Glutamatergic neuron (in vitro differentiated cells): Measurements from ENCODE around the gene YIF1B. TPM values are rescaled to one million over a fixed set of nuclear protein-coding genes. Genes with fewer than 3 reads are reported as not detected.

Experiments used
- DNase-seq: peaks from one replicate; pipeline ENCODE4 v3.0.0; 2022
- H3K27ac Mint-ChIP-seq: one replicate; pipeline ENCODE4 v1.8.0; 2020; ENCODE audit warnings: mild to moderate bottlenecking, mixed read lengths, inconsistent platforms; ENCODE audit not compliant: unreplicated experiment
- H3K27me3 Mint-ChIP-seq: one replicate; pipeline ENCODE4 v1.8.0; 2020; ENCODE audit warnings: mild to moderate bottlenecking, moderate library complexity, mixed read lengths, inconsistent platforms; ENCODE audit not compliant: unreplicated experiment
- H3K36me3 Mint-ChIP-seq: one replicate; pipeline ENCODE4 v1.8.0; 2020; ENCODE audit warnings: mild to moderate bottlenecking, mixed read lengths, inconsistent platforms; ENCODE audit not compliant: unreplicated experiment
- H3K4me1 Mint-ChIP-seq: one replicate; pipeline ENCODE4 v1.8.0; 2020; ENCODE audit warnings: mild to moderate bottlenecking, low read depth, mixed read lengths, inconsistent platforms; ENCODE audit not compliant: unreplicated experiment
- H3K4me3 Mint-ChIP-seq: one replicate; pipeline ENCODE4 v1.8.0; 2020; ENCODE audit warnings: mild to moderate bottlenecking, mixed read lengths, inconsistent platforms; ENCODE audit not compliant: unreplicated experiment
- H3K9me3 Mint-ChIP-seq: one replicate; pipeline ENCODE4 v1.8.0; 2020; ENCODE audit warnings: mild to moderate bottlenecking, moderate library complexity, mixed read lengths, inconsistent platforms; ENCODE audit not compliant: unreplicated experiment
- total RNA-seq: library from RNA; stranded (reverse); fragmentation: NEBNext Ultra II Directional; extraction: Animal tissue kit (Norgen Biotek cat#: 25700); gene quantifications from one replicate; pipeline ENCODE4 v1.2.1, GENCODE V29; 2021; ENCODE audit not compliant: unreplicated experiment
- TF ChIP-seq, protein P1 (sequence below): fragments of 200-600 bp; sonication (generic); IDR thresholded peaks from one replicate; pipeline ENCODE4 v1.5.0; 2021; ENCODE audit not compliant: partially characterized antibody, unreplicated experiment

YIF1B gene
- total RNA-seq, 1 donor from 2014 or later: 101 TPM

DNA sequence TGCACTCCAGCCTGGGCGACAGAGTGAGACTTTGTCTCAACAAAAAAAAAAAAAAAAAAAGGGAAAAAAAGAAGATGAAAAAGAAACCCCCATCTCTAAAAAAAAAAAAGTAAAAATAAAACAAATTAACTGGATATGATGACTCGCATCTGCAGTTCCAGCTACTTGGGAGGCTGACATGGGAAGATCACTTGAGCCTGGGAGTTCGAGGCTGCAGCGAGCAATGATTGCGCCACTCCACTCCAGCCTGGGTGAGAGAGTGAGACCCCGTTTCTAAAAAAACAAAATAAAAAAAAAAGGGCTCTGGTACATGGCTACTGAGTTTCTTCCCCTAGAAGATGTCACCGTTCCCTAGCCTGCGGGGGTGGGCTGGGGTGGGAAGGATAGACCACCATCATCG is 17.5 kb upstream of the YIF1B start:
- Mint-ChIP-seq H3K4me1 (peaks cover 4% of the 10 kb centered on the region), H3K4me3 (no peak overlapping the region), H3K36me3 (no peaks in the 10 kb centered on the region), H3K27me3 (peaks cover 3% of the 10 kb centered on the region), H3K9me3 (peaks cover 5% of the 10 kb centered on the region), H3K27ac (no peak overlapping the region)
- TF ChIP-seq, protein P1, sequence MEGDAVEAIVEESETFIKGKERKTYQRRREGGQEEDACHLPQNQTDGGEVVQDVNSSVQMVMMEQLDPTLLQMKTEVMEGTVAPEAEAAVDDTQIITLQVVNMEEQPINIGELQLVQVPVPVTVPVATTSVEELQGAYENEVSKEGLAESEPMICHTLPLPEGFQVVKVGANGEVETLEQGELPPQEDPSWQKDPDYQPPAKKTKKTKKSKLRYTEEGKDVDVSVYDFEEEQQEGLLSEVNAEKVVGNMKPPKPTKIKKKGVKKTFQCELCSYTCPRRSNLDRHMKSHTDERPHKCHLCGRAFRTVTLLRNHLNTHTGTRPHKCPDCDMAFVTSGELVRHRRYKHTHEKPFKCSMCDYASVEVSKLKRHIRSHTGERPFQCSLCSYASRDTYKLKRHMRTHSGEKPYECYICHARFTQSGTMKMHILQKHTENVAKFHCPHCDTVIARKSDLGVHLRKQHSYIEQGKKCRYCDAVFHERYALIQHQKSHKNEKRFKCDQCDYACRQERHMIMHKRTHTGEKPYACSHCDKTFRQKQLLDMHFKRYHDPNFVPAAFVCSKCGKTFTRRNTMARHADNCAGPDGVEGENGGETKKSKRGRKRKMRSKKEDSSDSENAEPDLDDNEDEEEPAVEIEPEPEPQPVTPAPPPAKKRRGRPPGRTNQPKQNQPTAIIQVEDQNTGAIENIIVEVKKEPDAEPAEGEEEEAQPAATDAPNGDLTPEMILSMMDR: no peak
- no peak for DNase-seq

DNA sequence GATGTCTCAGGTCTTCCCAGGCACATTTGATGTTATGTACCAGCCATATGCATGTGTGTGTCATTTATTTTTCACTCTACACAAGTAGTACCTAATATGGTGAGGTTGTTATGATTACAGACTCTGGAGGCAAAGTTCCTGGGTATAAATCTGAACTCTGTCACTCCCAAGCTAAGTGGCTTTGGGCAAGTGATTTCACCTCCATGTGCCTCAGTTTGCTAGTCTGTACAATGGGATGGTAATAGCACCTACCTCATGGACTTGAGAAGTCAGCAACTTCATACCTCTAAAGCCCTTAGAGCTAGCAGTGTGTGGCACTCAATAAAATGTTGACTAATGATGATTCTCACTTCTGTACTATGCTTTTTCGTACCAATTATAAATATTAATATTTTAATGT is 16.0 kb upstream of the YIF1B start:
- H3K27me3 Mint-ChIP-seq: peaks cover 3% of the 10 kb centered on the region
- H3K36me3 Mint-ChIP-seq: peaks cover 5% of the 10 kb centered on the region
- TF ChIP-seq, protein P1: no peak
- no peaks in the 10 kb centered on the region for H3K4me1 Mint-ChIP-seq
- H3K4me3 Mint-ChIP-seq: no peak overlapping the region
- H3K27ac Mint-ChIP-seq: no peak overlapping the region
- H3K9me3 Mint-ChIP-seq: peaks cover 7% of the 10 kb centered on the region
- no peak for DNase-seq

DNA sequence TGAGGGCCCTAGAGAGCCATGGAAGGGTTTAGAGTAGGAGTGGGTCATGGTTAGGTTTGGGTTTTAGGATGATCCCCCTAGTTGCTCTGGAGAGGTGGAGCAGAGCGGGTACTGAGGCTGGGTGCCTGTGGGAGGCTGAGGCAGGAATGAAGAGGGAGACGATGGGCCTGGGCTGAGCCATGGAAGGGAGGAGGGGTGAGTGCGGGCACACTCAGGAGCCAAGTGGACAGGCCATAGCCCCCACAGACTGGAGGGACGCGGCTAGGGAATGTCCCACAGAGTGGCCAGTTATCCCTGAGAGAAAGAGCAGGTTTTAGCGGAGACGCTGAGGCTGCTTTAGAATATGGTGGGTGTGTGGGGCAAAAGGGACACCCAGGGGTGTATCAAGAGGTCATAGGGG is 13.9 kb upstream of the YIF1B start:
- Mint-ChIP-seq H3K27ac (no peak overlapping the region), H3K4me1 (no peaks in the 10 kb centered on the region), H3K27me3 (peaks cover 5% of the 10 kb centered on the region)

DNA sequence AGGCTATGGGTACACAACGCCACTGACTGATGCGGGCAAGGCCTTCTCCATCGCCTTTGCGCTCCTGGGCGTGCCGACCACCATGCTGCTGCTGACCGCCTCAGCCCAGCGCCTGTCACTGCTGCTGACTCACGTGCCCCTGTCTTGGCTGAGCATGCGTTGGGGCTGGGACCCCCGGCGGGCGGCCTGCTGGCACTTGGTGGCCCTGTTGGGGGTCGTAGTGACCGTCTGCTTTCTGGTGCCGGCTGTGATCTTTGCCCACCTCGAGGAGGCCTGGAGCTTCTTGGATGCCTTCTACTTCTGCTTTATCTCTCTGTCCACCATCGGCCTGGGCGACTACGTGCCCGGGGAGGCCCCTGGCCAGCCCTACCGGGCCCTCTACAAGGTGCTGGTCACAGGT is 10.8 kb upstream of the YIF1B start:
- Mint-ChIP-seq H3K36me3 (peaks cover 9% of the 10 kb centered on the region), H3K4me3 (no peak overlapping the region), H3K4me1 (no peaks in the 10 kb centered on the region), H3K9me3 (peaks cover 6% of the 10 kb centered on the region), H3K27ac (no peak overlapping the region), H3K27me3 (peaks cover 5% of the 10 kb centered on the region)
- DNase-seq: no peak
- TF ChIP-seq, protein P1: no peak

More for the DNA sequence above, 13.9 kb upstream of the YIF1B start:
- TF ChIP-seq, protein P1: no peak
- peaks cover 5% of the 10 kb centered on the region for H3K36me3 Mint-ChIP-seq
- no peak for DNase-seq
- H3K9me3 Mint-ChIP-seq: peaks cover 3% of the 10 kb centered on the region
- H3K4me3 Mint-ChIP-seq: no peak overlapping the region

DNA sequence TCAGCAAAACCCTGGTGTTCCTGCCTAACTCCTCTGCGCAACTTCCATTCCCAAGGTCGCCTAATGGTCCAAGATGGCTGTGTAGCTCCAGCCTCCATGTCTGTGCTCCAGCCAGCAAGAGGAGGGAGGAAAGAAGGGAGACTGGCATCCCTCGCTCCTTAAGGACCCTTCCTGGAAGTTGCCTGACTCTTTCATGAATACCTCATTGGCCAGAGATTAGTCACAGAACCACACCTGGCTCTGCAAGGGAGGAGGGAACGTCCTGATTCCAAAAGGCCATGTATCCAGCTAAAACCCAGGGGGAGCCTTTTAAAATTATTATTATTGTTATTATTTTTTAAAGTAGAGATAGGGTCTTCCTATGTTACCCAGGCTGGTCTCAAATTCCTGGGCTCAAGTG is 8.7 kb upstream of the YIF1B start:
- H3K27ac Mint-ChIP-seq: no peak overlapping the region
- H3K36me3 Mint-ChIP-seq: peaks cover 9% of the 10 kb centered on the region
- H3K9me3 Mint-ChIP-seq: peaks cover 6% of the 10 kb centered on the region
- no peak for DNase-seq
- no peak overlapping the region for H3K4me3 Mint-ChIP-seq
- TF ChIP-seq, protein P1: no peak
- H3K27me3 Mint-ChIP-seq: peaks cover 5% of the 10 kb centered on the region
- no peaks in the 10 kb centered on the region for H3K4me1 Mint-ChIP-seq
